Urinary bladder (tissue), 4 donors: ENCODE measurements around the gene GPD1L. TPM values are rescaled to one million over a fixed set of nuclear protein-coding genes. Genes with fewer than 3 reads are reported as not detected.

Source experiments
- DNase-seq: peaks from one replicate; pipeline ENCODE4 v3.0.0-alpha.2; 2015; ENCODE audit errors: extremely low spot score
- H3K27ac ChIP-seq: one replicate; pipeline ENCODE4 v1.5.1; 2013; ENCODE audit warnings: low read depth, mild to moderate bottlenecking, moderate library complexity
- H3K36me3 ChIP-seq: one replicate; pipeline ENCODE4 v1.6.1; 2013; ENCODE audit warnings: mild to moderate bottlenecking, moderate library complexity; ENCODE audit not compliant: insufficient read depth
- H3K4me1 ChIP-seq: one replicate; pipeline ENCODE4 v1.6.1; 2013; ENCODE audit warnings: mild to moderate bottlenecking, moderate library complexity; ENCODE audit not compliant: insufficient read depth
- H3K4me3 ChIP-seq: one replicate; pipeline ENCODE4 v1.5.1; 2013; ENCODE audit warnings: low read depth, low read length
- WGBS: extraction: QIAGEN DNeasy Blood & Tissue Kit; methylation state at CpG from one replicate; pipeline ENCODE4 v1.1.7; 2013; 5-methylcytosine and 5-hydroxymethylcytosine counted together
- polyA plus RNA-seq: library from polyadenylated mRNA; stranded (reverse); fragments of 200-250 nt; gene quantifications from one replicate; pipeline ENCODE4 v1.2.3, GENCODE V29; 2013
- total RNA-seq: library from RNA; depleted of rRNA; stranded (reverse); fragments of >200 nt; gene quantifications from one replicate; pipeline ENCODE4 v1.2.3, GENCODE V29; 2014
- donor health status: healthy with polysubstance abuse.
- donor health status: healthy.

Gene GPD1L
- total and polyA plus RNA-seq, 2 donors, result 61.0 to 63.3 TPM

GRCh38 chr3:32157600-32158264 lies 51.3 kb downstream of the GPD1L start:
- Histone ChIP-seq H3K4me3 (no peak overlapping the region), H3K27ac (no peak overlapping the region), H3K4me1 (no peaks in the 10 kb centered on the region), H3K36me3 (no peaks in the 10 kb centered on the region)
- no peak for DNase-seq
- WGBS, result 69% methylated on average over 7 of the region's 7 CpGs

DNA sequence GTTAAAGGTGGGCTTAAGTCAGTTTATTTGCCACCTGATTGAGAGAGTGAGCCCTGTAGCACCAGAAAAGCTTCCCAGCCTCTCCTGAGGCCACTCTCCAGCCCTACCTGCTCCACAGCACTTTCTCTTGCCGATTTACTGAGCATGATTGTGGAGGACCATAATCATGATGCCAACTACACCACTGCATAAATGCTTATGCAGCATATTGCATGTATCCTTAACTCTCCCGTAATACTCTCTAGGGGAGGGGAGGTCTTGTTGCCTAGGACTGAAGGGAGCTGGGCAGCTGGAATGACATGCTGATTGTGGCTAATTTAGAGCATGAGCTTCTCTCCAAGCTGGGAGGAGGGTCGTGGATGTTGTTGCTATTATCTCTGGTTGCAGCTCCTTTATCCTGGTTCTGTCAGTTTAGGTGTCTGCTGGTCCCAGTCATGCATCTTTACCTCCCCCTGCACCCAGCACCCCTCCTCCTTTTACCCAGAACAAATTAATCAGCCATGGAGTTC lies 54.3 kb downstream of the GPD1L start:
- 75% methylated on average over 3 of the region's 3 CpGs for WGBS
- no peak for DNase-seq
- no peak overlapping the region for H3K4me3 ChIP-seq
- no peak overlapping the region for H3K27ac ChIP-seq
- H3K4me1 ChIP-seq, result no peaks in the 10 kb centered on the region
- H3K36me3 ChIP-seq, result no peaks in the 10 kb centered on the region

DNA sequence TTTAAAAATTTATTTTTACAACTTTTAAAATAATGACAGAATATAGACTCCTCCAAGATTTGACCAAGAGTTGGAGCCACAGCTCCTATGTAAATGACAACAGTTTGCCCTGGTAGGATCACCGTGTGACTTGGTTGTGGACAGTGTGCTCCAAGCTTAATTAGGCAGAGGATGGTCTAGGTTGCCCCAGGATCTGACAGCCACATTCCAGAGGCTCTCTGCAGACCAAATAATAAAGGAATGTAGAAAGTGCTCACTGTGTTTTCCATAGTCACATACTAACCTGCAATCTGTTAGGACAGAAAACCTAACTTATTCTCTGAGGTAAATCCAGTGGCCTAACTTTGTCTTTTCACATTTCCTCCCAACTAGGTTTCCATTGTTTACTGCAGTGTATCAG lies 59.0 kb downstream of the GPD1L start:
- no peak for DNase-seq
- no peak overlapping the region for H3K27ac ChIP-seq
- no peaks in the 10 kb centered on the region for H3K36me3 ChIP-seq
- H3K4me1 ChIP-seq, result no peaks in the 10 kb centered on the region
- WGBS, result 84% methylated on average over 1 of the region's 1 CpG
- no peak overlapping the region for H3K4me3 ChIP-seq

GRCh38 chr3:32166654-32167053 lies 60.2 kb downstream of the GPD1L start:
- H3K4me3 ChIP-seq, result no peak overlapping the region
- 97% methylated on average over 4 of the region's 4 CpGs for WGBS
- no peak for DNase-seq

GRCh38 chr3:32172420-32172819 lies 66.0 kb downstream of the GPD1L start:
- Histone ChIP-seq H3K4me1 (no peaks in the 10 kb centered on the region), H3K27ac (no peak overlapping the region)
- WGBS, result 99% methylated on average over 1 of the region's 1 CpG

More at GRCh38 chr3:32166654-32167053, 60.2 kb downstream of the GPD1L start:
- H3K36me3 ChIP-seq, result no peaks in the 10 kb centered on the region
- H3K27ac ChIP-seq, result no peak overlapping the region
- H3K4me1 ChIP-seq, result no peaks in the 10 kb centered on the region

DNA sequence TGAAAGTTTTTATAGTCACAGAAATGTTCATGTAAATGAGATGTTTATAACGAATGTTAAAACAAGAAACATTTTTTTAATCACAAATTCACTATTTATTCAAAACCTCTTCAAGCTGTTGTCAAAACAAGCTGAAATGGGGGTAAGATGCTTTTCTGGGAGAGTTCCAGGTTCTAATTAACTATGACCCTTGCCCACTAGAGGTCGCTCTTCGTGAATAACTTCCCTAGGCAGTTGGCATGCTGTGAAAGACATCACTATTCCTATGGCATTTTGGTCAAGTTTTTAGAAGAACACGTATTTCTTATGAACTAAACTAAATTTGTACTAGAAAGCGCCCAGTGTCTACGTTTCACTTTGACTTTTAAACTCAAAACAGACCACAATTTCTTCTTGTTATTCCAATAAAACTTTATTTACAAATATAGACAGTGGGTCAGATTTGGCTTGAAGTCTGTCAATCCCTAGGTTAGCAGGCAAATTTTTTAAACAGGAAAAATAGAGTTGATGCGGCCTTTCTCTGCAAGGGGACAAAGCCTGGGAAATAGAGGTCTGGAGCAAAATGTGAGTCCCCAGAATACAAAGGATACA lies 69.3 kb downstream of the GPD1L start:
- Histone ChIP-seq H3K4me1 (no peaks in the 10 kb centered on the region), H3K4me3 (no peak overlapping the region), H3K27ac (no peak overlapping the region), H3K36me3 (no peaks in the 10 kb centered on the region)
- DNase-seq, result no peak
- WGBS, result 52% methylated on average over 7 of the region's 7 CpGs

More at GRCh38 chr3:32172420-32172819, 66.0 kb downstream of the GPD1L start:
- Histone ChIP-seq H3K4me3 (no peak overlapping the region), H3K36me3 (no peaks in the 10 kb centered on the region)
- no peak for DNase-seq

- DNase-seq, result no peak
These were observed 70.7 kb downstream of the GPD1L start for GRCh38 chr3:32176989-32177701.

GRCh38 chr3:32177702-32178198 lies 71.3 kb downstream of the GPD1L start:
- H3K4me1 ChIP-seq, result no peaks in the 10 kb centered on the region
- WGBS, result 40% methylated on average over 5 of the region's 5 CpGs
- H3K4me3 ChIP-seq, result no peak overlapping the region
- H3K27ac ChIP-seq, result no peak overlapping the region
- peak; percentile 15 for DNase-seq
- H3K36me3 ChIP-seq, result no peaks in the 10 kb centered on the region

More at GRCh38 chr3:32176989-32177701, 70.7 kb downstream of the GPD1L start:
- Histone ChIP-seq H3K4me1 (no peaks in the 10 kb centered on the region), H3K36me3 (no peaks in the 10 kb centered on the region), H3K27ac (no peak overlapping the region), H3K4me3 (no peak overlapping the region)
- WGBS, result 23% methylated on average over 9 of the region's 9 CpGs

- Histone ChIP-seq H3K4me3 (no peak overlapping the region), H3K36me3 (no peaks in the 10 kb centered on the region), H3K4me1 (no peaks in the 10 kb centered on the region), H3K27ac (no peak overlapping the region)
- no peak for DNase-seq
- WGBS, result 36% methylated on average over 7 of the region's 7 CpGs
These were observed 73.8 kb downstream of the GPD1L start for GRCh38 chr3:32180141-32180784.

DNA sequence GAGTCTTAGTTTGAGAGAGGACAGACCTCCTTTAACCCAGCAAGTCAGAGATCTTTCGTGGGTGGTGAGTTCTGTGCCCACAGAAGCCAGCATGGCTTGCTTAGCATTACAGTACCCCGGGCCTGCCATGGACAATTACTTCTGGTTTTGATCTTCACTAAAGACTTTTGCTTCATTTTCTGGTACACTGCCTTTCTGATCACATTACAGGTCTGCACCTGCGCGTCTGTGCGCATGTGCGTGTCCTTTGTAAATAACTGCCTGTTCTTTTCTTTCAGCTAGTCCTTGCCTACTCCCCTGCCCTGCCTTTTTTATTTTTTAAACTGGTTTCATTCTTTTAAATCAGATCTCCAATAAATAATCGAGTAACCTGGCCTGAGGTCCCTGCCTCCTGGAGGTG lies 74.9 kb downstream of the GPD1L start:
- DNase-seq, result peak; percentile 11
- Histone ChIP-seq H3K4me3 (no peak overlapping the region), H3K27ac (no peak overlapping the region), H3K36me3 (no peaks in the 10 kb centered on the region), H3K4me1 (no peaks in the 10 kb centered on the region)
- WGBS, result 86% methylated on average over 7 of the region's 7 CpGs

DNA sequence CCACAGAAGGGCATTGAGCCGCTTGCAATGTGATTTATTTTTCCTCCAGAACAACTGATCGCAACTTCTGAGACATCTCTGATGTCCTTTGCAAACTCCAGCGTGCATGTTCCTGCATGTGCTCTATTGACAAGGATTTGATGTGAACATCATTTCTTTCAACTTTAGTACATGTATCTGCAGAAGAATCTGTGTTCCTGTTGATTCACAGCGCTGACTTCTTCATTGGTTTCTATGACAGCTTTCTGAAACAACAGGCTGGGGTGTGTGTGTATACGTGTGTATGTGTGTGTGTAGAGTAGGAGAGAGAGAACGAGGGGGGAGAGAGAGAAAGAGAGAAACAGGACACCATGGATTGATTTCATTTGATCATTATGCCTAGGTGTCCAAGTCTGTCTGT lies 75.4 kb downstream of the GPD1L start:
- no peak overlapping the region for H3K4me3 ChIP-seq
- WGBS, result 87% methylated on average over 6 of the region's 6 CpGs

DNA sequence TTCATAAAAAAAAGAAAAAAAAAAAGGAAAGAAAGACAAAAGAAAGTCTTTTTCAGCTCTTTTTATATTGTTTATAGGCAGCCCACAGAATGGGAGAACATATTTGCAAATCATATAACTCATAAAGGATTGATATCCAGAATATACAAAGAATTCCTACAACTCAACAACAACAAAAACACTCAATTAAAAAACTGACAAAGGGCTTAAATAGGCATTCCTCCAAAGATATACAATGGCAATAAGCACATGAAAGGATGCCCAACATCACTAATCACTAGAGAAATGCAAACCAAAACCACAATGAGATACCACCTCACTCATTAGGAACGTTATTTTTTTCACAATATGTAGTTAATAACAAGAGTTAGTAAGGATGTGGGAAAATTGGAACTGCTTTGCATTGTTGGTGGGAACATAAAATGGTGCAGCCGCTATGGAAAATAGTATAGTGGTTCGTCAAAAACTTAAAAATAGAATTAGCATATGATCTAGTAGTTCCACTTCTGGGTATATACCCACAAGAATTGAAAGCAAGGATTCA lies 77.8 kb downstream of the GPD1L start:
- no peak overlapping the region for H3K27ac ChIP-seq
- no peaks in the 10 kb centered on the region for H3K36me3 ChIP-seq
- WGBS, result 78% methylated on average over 3 of the region's 3 CpGs
- no peak for DNase-seq
- H3K4me3 ChIP-seq, result no peak overlapping the region
- H3K4me1 ChIP-seq, result no peaks in the 10 kb centered on the region

More for the DNA sequence above, 75.4 kb downstream of the GPD1L start:
- peak; percentile 20 for DNase-seq
- Histone ChIP-seq H3K4me1 (no peaks in the 10 kb centered on the region), H3K36me3 (no peaks in the 10 kb centered on the region), H3K27ac (no peak overlapping the region)

- Histone ChIP-seq H3K4me3 (no peak overlapping the region), H3K27ac (no peak overlapping the region), H3K4me1 (no peaks in the 10 kb centered on the region), H3K36me3 (no peaks in the 10 kb centered on the region)
- no peak for DNase-seq
- WGBS, result 82% methylated on average over 4 of the region's 4 CpGs
These were observed 79.7 kb downstream of the GPD1L start for GRCh38 chr3:32186097-32186496.
